Astrocyte of the hippocampus (primary cell): ENCODE results near the gene CDC14B.
"Not testable (repeated sequence)": the region's sequence is repeated elsewhere in the genome, so short reads cannot be mapped to it uniquely, and the experiment has no call there.

ENCODE experiments used
- DNase-seq: peaks from one replicate; pipeline ENCODE4 v3.0.0; 2011; ENCODE audit warnings: low read depth, low spot score

Gene CDC14B

DNA sequence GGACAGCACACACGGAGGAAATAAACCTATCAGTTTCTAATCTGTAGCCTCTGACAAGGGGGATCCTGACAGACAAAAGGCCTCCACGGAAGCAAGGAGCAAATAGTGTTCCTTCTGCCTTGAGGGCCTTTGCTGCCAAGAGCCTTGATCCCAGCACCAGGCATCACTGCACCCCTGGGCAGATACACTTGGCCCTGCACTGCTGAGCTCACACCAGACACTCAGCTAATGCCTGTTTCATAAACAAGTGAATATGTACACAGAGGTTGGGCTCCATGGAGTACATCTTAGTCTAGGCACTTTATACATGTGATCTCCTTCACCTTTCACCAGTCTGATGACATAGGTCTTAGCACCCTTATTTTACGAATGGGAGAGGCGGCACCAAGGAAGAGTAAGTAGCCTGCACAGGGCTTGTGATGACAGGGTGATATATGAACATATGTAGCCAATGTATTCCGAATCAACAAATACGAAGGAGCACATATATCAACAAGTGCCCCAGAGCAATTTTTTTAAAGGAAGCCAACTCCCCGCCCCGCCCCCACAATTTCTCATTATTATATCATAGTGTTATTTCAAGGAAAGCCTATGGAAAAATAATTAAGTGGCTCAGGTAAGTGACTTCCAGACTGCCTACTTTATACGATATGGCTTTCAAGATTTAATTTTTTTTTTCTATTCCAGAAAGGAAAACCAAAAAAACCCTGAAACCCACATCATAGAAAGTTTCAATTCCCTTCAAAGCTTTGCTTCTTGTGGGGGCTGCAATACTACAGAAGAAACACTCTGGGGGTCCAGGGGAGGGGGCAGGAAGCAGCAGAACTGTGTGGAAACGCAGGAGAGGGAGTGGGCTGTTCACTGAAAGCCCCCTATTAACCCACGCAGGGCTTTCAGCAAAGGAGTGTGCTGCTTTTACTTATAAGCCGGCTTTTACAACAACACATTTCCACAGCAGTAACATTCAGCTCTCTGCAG lies 32.0 kb downstream of the CDC14B start:
- DNase-seq: no peak

DNA sequence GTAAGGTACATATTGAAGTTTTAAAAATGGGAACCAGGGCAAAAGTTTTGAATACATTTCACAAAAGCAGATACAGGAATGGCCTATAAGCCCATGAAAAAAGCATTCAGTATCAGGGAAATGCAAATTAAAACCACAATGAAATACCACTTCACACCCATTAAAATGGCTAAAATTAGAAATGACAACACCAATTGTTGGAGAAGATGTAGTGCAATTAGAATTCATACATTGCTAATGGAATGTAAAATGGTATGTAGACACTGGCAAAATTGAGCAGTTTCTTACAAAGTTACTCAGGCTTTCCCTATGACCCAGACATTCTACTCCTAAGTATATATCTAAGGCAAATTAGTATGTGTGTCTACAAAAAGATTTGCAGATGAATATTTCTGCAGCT lies 34.2 kb downstream of the CDC14B start:
- DNase-seq: peak; percentile 42

- not testable (repeated sequence) for DNase-seq
Measured at GRCh38 chr9:96582199-96582598, 37.4 kb downstream of the CDC14B start.

DNA sequence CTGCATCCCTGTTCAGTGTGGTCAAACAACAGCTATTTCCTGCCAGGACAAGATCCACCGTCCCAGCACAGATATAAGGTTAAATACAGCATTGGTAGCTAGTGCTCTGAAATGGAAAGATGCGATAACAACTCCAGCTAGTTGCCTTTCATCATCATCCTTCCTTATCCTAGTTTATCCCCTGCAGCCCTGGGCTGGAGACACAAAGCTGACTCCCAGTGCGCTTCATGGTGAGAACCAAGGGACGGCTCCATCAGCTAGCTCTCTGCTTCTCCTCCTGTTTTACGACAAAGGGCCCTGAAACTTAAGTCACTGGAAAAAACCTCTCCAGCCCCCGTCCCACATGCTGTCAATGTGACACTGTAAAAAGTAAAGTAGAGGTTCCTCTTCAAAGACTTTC lies 37.9 kb downstream of the CDC14B start:
- no peak for DNase-seq

DNA sequence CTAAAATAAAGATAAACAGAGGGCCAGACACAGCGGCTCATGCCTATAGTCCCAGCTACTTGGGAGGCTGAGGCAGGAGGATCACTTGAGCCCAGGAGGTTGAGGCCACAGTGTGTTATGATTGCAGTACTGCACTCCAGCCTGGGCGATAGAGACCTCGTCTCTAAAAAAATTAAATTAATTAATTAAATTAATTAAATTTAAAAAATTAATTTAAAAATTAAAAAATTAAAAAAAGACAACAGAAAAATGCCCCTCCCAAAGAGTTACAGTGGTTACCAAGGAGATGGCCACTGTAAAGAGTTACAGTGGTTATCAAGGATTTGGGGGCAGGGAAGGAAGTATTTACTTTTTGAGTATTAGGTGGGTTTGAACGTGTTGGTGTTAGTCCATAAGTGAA lies 38.3 kb downstream of the CDC14B start:
- no peak for DNase-seq

GRCh38 chr9:96574931-96575351 lies 44.7 kb downstream of the CDC14B start:
- DNase-seq: no peak

GRCh38 chr9:96574455-96574854 lies 45.2 kb downstream of the CDC14B start:
- no peak for DNase-seq

GRCh38 chr9:96567203-96567700 lies 52.4 kb downstream of the CDC14B start:
- DNase-seq: no peak

DNA sequence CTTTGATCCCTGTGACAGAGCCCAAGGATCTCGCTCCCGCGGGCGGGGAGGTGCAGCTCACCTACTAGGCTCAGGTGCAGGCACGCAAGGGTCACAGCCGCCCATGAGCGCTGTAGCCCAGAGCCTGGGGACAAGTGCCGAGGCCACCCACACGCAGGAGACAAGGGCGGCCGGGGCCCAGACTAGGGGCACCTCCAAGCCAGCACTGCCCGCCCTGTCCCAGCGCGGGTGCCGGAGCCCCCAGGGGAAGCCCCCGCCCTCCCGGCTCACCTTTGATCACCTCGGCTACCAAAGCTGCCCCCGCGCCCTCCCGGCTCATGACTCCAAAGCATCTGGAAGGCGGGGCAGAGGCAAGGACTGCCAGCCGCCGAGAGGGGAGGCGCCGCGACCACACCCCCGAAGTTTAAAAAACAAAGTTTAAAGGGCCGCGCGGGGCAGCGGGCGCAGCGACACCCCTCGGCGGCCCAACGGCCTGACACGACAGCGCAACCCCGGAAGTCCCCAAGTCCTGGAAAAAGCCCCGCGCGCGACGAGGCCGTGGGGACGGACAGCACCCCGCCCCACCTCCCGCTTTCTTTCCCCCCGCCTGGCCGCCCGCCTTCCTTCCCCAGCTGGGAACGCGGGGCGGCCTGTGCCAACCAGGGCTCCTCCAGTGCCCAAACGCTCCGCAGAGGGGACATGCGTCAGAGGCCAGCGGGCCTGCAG lies 53.0 kb downstream of the CDC14B start:
- DNase-seq: peak; percentile 65

DNA sequence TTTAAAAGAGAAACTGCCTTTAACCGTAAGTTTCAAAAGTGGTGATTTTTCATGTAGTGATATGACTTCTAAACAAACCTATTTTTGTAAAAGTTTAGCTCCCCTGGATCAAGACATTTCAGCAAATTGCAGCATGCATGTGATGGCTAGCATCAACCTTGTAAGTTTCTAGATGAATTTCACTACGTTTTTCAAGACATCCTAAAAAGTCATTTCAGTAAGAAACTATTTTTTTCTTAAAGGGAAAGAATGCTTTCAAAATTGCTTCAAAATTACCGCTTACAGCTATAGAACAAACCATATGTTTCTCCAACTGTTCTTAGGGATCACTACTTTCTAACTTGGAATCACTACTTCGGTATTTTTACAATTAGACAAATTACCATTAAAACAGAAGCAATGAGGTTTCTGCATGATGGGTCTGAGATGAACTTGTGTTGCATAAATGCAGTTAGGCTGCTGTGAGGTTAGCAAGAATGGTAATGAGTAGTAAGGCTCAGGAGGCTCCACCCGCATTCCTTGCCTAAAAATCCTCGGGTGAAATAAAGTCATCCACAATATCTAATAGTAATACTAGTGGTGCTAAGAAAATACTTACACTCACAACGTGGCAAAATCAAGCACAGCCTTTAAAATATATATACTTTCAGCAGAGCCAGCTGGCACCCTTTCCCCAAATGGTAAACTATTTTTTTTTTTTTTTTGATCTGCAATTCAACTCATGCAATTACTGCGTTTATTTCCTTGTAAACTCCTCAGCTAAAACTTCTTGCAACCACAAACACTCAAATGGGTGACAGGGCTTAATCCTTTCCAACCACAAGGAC lies 53.8 kb downstream of the CDC14B start:
- DNase-seq: peak; percentile 36

DNA sequence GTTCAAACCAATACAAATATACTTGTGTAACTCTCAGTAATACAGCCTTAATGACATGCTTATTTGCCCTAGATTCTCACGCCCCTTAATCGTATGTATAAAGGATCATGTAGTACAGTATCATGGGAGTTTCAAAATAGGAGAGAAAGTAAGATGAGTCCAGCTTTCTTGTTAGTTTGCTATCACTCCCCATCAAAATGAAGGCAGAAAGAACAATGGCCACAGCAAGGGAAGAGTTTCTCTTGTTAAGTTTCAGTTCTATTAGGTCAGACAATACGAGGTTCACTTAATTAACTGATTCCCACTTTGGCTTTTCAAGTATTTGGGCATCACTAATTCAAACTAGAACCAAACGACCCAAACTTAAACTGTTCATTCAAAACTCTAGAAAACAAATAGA lies 55.4 kb downstream of the CDC14B start:
- no peak for DNase-seq

DNA sequence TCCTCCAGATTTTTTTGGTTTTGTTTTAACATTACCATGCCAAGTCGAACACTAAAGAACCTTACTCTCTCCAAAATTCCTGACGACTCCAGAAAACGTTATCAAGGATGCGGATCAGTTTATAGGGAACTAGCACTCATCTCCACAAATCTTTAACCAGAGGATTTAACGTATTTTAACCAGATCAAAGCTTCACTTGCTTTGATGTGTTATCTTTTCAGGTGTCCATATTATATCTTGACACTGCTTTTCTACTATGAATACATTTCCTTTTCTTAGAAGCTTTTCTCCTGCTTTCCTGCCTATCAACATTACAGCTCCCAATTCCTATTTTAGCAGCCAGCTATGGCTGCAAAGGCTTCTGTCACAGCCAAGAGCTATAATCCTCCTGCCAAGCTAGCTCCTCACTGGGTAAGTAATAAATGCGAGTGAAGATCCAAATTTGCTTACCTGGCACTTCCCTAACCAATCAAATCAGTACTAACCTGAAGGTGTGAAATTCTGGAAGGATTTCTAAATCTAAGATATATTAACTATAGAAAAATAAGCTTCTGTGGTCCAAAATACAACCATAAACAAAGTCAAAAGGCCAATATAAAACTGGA lies 60.2 kb downstream of the CDC14B start:
- DNase-seq: no peak

GRCh38 chr9:96557921-96558320 lies 61.7 kb downstream of the CDC14B start:
- DNase-seq: no peak

DNA sequence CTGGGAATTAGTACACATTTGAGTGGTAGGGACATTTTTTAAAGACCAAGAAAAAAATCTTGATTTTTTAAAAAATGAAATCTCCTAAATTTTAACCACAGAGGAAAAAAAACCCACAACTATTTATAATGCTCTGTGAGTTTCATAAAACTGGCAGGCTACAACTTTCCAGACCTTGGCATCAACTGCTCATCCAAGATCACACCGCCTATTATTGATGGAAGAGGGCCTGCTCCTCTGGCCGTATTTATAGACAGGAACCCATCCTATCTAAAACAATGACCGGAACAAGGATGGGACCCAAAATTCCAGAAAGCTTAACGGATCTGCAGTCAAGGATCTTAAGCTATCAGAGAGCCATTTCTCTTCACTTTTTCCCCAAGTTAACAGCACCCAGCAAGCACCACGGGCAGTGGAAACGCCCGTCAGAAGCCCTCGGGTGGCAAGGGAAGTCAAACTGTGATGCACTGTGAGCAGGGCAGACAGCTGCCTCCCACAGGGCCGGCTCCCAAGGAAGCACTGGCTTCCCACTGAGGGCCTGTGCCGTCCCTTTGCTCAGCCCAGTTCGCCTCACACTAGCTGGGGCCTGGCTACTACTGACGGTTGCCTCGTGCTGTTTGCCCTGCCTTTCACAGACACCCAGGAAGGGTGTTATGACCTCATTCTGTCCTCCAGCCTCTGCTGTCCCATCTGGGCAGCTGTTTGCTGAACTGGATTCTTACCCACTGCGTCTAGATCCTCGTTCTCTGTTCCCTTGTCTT lies 62.8 kb downstream of the CDC14B start:
- no peak for DNase-seq

GRCh38 chr9:96555567-96556386 lies 63.9 kb downstream of the CDC14B start:
- peak; percentile 21 for DNase-seq

GRCh38 chr9:96554801-96555566 lies 64.7 kb downstream of the CDC14B start:
- peak; percentile 20 for DNase-seq

GRCh38 chr9:96554326-96554725 lies 65.3 kb downstream of the CDC14B start:
- DNase-seq: peak; percentile 40

- DNase-seq: peak; percentile 41
Measured at GRCh38 chr9:96553070-96553469, 66.6 kb downstream of the CDC14B start.

- DNase-seq: no peak
Measured at GRCh38 chr9:96551403-96551802, 68.2 kb downstream of the CDC14B start.
